ENCODE results near the gene TMEM163.
"Not testable (repeated sequence)": the region's sequence is repeated elsewhere in the genome, so short reads cannot be mapped to it uniquely, and the experiment has no call there.

The TMEM163 gene

DNA sequence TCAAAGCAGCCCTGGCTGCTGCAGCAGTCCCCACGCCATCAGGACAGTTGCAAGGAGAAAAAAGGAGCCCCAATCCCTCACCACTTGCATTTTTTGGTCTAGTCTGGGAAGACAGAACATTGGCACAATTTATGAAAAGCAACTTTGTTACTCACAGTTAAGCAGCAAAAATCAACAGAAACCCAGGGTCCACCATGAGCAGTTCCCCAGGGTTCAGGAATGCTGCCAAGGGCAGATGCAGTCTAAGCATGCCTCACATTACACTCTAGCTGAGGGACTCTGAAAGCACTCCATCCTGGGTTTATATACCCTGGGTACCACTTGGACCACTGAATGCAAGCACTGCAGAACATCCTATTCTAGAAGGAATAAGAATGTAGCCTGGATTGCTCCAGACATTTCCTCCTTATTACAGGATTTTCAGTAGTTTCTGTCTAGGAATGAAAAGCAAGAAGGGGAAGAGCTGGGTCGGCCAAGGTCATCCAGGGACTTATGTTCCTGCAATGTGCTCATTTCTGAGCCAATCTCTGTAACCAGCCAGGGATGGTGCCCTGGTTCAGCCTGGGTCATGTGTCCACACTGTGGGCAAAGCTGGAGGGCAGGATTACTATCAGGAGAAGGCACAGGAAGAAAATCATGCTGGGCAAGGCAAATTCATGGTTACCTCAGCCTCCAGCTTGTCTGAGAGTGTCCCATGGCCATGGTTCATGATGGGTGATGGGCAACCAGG is 19.5 kb upstream of the TMEM163 start:
- Histone ChIP-seq H3K36me3 (replicated peaks) (no peaks in the 10 kb centered on the region), H3K4me1 (no peaks in the 10 kb centered on the region), H3K27me3 (ENCODE audit: low read depth) (no peaks in the 10 kb centered on the region), H3K4me3 (no peak overlapping the region), H3K9me3 (no peaks in the 10 kb centered on the region)
- in situ Hi-C loops (cut with MboI; ENCODE audit: low sequenced_read_pairs), result no loop called here
- DNase-seq (ENCODE audit: low spot score in 2 of 2), result no peak

DNA sequence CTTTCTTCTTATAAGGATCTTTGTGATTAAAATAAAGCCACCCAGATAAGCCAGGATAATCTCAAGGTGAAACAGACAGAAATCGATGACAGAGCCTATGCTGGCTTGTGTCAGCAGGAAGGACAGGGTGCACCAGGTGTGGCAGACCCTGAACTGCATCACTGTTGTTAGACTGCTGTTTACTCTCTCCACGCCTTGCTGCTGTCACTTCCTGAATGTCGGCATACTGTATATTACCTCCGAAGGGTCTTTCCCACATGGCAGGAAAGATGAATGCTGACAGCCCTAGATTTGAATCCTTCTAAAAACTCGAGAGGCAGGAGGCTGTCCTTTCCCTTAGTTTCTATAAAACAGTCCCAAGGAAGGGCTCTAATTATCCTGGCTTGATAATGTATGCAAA is 18.9 kb upstream of the TMEM163 start:
- Histone ChIP-seq H3K9me3 (no peaks in the 10 kb centered on the region), H3K27me3 (ENCODE audit: low read depth) (no peaks in the 10 kb centered on the region), H3K4me3 (no peak overlapping the region), H3K36me3 (replicated peaks) (no peaks in the 10 kb centered on the region), H3K4me1 (no peaks in the 10 kb centered on the region)
- in situ Hi-C loops (cut with MboI; ENCODE audit: low sequenced_read_pairs), result no loop called here
- no peak for DNase-seq (ENCODE audit: low spot score in 2 of 2)

DNA sequence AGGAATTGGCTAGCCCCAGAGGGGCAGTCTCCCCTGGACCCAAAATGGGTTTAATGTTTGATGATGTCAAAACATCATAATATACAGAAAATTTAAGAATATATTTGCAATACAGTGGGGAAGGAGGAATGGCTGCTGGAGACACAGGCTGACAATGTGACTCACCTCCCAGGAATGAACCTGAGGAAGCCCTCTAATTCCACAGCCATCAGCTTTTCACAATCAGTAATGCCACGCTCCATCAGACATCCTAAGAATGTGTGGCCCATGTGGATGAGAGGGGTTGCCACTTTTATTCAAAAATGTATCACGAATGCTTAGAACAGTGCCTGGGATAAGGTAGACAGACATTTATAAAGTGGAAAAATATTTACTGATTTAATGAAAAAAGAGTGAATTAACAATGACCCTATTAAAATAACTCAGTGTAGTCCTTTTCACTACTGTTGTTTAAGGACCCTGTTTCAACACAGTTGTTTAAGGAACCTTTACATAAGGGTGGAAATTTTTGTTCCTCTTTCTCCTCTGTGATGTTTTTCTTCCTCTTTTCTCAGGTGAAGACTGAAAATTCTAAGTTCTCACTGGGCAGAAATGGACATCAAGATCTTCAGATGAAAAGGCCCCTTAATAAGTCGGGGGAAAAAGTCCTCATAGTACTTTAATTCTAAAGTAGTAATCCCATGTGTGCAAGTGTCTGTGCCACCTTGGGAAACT is 17.5 kb upstream of the TMEM163 start:
- Histone ChIP-seq H3K4me3 (no peak overlapping the region), H3K4me1 (no peaks in the 10 kb centered on the region), H3K36me3 (replicated peaks) (no peaks in the 10 kb centered on the region), H3K9me3 (no peaks in the 10 kb centered on the region), H3K27me3 (ENCODE audit: low read depth) (no peaks in the 10 kb centered on the region)
- in situ Hi-C loops (cut with MboI; ENCODE audit: low sequenced_read_pairs), result no loop called here
- DNase-seq (ENCODE audit: low spot score in 2 of 2), result no peak

DNA sequence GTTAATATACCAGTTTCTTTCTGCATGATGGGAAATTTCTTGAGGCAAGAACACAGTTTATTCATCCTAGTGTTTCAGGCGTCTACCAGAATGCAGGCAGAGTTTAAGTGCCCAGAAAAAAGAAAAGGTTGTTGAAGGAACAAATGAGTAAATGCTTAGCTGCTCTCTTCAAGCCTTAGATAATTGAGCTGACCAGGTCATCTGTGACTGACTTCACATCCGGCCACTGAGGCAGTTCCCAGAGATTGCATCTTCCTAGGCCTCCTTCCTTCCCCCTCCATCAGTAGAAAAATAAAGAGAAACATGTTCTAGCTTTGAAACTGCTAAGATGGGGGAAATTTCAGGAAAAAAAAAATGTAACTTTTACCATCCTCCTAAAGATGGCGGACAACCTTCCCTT is 9.4 kb upstream of the TMEM163 start:
- Histone ChIP-seq H3K4me1 (no peaks in the 10 kb centered on the region), H3K36me3 (replicated peaks) (no peaks in the 10 kb centered on the region), H3K4me3 (no peak overlapping the region), H3K27me3 (ENCODE audit: low read depth) (peaks cover 3% of the 10 kb centered on the region; the same call in 1 of the 2 replicates), H3K9me3 (no peaks in the 10 kb centered on the region)
- in situ Hi-C loops (cut with MboI; ENCODE audit: low sequenced_read_pairs), result no loop called here
- no peak for DNase-seq (ENCODE audit: low spot score in 2 of 2)

DNA sequence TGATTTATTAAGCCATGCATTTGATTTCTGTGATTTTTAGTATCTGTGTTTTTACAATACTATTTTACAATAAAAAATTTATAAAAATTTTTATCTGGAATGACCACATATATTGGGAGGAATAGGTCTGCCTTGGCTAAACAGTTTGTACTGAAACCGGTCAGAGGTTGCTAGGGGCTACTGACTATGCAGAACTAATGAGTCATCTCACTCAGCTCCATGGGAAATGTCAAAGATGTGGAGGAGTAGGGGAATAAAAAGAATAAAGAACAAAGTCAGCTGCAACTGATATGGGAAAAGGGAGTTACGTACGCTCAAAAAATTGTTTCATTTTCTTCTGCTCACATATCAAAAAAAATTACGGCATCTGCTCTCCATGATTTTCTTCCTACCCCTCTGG is 8.6 kb upstream of the TMEM163 start:
- DNase-seq (ENCODE audit: low spot score in 2 of 2), result no peak
- in situ Hi-C loops (cut with MboI; ENCODE audit: low sequenced_read_pairs), result no loop called here
- no peaks in the 10 kb centered on the region for H3K9me3 ChIP-seq
- peaks cover 6% of the 10 kb centered on the region for H3K27me3 ChIP-seq (ENCODE audit: low read depth)
- no peak overlapping the region for H3K4me3 ChIP-seq
- no peaks in the 10 kb centered on the region for H3K4me1 ChIP-seq
- no peaks in the 10 kb centered on the region for H3K36me3 ChIP-seq (replicated peaks)

DNA sequence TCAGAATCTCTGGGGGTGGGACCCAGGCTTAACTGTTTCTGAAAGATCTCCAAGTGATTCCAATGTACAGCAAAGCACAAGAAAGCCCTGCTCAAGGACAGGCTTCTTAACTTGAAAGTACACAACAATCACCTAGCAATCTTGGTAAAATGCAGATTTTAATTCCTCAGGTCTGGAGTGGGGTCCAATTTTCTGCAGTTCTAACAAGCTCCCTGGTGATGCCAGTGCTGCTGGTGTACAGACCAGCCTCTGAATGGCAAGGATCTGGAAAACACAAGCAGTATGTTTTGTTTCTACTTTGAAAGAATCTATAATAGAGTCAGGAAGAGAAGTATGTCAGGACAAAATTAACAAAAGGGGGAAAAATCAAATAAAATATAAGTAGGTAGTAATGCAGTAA is 7.8 kb upstream of the TMEM163 start:
- DNase-seq (ENCODE audit: low spot score in 2 of 2), result no peak
- Histone ChIP-seq H3K4me3 (no peak overlapping the region), H3K9me3 (no peaks in the 10 kb centered on the region), H3K4me1 (no peaks in the 10 kb centered on the region), H3K27me3 (ENCODE audit: low read depth) (peaks cover 11% of the 10 kb centered on the region), H3K36me3 (replicated peaks) (no peaks in the 10 kb centered on the region)
- in situ Hi-C loops (cut with MboI; ENCODE audit: low sequenced_read_pairs), result no loop called here

DNA sequence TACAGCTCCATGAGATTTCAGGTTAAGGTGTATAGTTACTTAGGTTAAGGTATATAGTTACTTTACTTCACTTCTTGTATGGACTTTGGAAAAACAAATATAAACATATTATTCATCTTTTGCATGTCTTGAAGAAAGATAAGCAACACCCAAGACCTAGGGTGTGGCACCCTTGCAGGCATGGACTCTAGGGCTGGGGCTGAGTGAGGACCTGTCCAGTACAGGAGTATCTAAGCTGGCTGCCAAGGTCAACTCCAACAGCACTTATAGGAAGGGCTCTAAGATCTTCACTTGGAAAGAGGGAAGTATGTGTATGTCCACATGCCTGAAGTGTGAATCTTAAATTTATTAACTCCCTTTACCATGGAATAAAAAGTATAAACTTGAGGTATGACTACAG is 7.1 kb upstream of the TMEM163 start:
- no peak for DNase-seq (ENCODE audit: low spot score in 2 of 2)
- in situ Hi-C loops (cut with MboI; ENCODE audit: low sequenced_read_pairs), result no loop called here
- H3K9me3 ChIP-seq, result no peaks in the 10 kb centered on the region
- H3K4me3 ChIP-seq, result no peak overlapping the region
- no peaks in the 10 kb centered on the region for H3K36me3 ChIP-seq (replicated peaks)
- H3K4me1 ChIP-seq, result no peaks in the 10 kb centered on the region
- H3K27me3 ChIP-seq (ENCODE audit: low read depth), result peaks cover 11% of the 10 kb centered on the region

DNA sequence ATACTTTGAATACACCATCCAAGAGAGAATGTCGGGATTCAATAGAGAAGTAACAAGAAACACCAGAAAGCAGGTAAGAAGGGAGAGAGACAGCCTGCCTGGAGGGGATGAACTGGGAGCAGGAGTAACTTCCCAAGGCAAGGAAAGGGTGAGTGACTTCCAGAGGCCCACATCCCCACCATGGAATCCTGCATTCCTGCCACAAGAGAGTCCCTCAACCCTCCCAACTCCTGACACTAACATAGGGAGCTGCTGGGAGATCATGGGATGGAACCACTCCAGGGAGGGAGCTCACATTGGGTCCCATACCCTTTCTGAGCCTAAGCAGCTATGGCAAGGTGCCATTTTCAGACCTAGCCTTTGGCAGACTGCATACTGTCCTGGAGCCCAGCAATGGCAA is 5.5 kb upstream of the TMEM163 start:
- Histone ChIP-seq H3K27me3 (ENCODE audit: low read depth) (peaks cover 23% of the 10 kb centered on the region), H3K36me3 (replicated peaks) (no peaks in the 10 kb centered on the region), H3K4me3 (no peak overlapping the region), H3K4me1 (no peaks in the 10 kb centered on the region), H3K9me3 (no peaks in the 10 kb centered on the region)
- in situ Hi-C loops (cut with MboI; ENCODE audit: low sequenced_read_pairs), result no loop called here
- DNase-seq (ENCODE audit: low spot score in 2 of 2), result no peak

DNA sequence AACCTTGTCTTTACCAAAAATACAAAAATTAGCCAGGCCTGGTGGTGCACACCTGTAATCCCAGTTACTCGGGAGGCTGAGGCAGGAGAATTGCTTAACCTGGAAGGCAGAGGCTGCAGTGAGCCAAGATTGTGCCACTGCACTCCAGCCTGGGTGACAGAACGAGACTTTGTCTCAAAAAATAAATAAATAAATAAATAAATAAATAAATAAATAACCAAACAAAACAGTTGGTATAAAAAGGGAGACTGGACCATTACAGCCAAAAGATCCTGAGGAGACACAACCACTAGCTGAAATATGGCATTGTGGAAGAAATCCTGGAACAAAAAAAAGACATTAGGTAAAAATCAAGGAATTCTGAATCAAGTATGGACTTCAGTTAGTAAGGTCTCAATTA is 4.9 kb upstream of the TMEM163 start:
- H3K4me3 ChIP-seq; in situ Hi-C loops (cut with MboI; ENCODE audit: low sequenced_read_pairs); H3K4me1 ChIP-seq; H3K36me3 ChIP-seq (replicated peaks); DNase-seq (ENCODE audit: low spot score in 2 of 2); H3K9me3 ChIP-seq: not testable (repeated sequence)
- H3K27me3 ChIP-seq (ENCODE audit: low read depth), result peaks cover 26% of the 10 kb centered on the region

DNA sequence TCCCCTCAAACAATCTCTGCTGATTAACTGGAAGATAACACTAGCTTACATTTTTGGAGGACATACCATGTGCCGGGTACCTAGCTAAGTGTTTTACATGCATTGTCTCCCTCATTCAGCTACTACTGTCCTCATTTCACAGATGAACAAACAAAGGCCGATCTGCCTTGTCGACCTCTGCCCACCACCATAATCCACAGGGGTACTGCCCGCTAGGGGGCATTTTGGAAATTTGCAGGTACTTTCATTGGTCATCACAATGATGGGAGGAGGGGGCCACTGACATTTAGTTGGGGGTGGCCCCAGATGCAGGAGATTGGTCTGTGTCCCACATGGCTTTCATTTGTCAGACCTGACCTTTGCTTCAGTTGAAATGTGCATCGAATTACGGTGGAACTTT is 3.9 kb upstream of the TMEM163 start:
- H3K36me3 ChIP-seq (replicated peaks), result no peaks in the 10 kb centered on the region
- no peaks in the 10 kb centered on the region for H3K9me3 ChIP-seq
- DNase-seq (ENCODE audit: low spot score in 2 of 2), result peak in 1 of 2 experiments; percentile 47
- no peaks in the 10 kb centered on the region for H3K4me1 ChIP-seq
- H3K4me3 ChIP-seq, result no peak overlapping the region
- in situ Hi-C loops (cut with MboI; ENCODE audit: low sequenced_read_pairs), result no loop called here
- peaks cover 33% of the 10 kb centered on the region for H3K27me3 ChIP-seq (ENCODE audit: low read depth)

DNA sequence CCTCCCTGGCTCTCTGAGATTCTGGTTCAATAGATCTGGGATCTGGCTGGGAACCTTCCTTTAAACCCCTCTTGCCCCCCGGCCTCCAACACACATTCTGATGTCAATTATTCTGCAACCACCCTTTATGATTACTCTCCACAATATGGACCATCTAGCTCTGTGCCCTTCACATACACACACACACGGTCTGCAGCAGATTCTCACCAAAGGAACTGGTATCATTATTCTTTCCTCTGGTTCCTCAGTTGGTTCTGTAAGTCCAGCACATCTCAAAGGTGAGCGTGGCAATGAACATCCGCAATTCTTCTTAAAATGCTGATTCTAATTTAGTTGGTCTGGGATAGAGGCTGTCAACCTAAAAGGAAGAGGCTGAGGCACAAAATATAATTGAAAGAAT is 2.8 kb upstream of the TMEM163 start:
- no peaks in the 10 kb centered on the region for H3K9me3 ChIP-seq
- DNase-seq (ENCODE audit: low spot score in 2 of 2), result no peak
- in situ Hi-C loops (cut with MboI; ENCODE audit: low sequenced_read_pairs), result no loop called here
- H3K36me3 ChIP-seq (replicated peaks), result no peaks in the 10 kb centered on the region
- peaks cover 43% of the 10 kb centered on the region for H3K27me3 ChIP-seq (ENCODE audit: low read depth)
- no peak overlapping the region for H3K4me3 ChIP-seq
- H3K4me1 ChIP-seq, result no peaks in the 10 kb centered on the region

DNA sequence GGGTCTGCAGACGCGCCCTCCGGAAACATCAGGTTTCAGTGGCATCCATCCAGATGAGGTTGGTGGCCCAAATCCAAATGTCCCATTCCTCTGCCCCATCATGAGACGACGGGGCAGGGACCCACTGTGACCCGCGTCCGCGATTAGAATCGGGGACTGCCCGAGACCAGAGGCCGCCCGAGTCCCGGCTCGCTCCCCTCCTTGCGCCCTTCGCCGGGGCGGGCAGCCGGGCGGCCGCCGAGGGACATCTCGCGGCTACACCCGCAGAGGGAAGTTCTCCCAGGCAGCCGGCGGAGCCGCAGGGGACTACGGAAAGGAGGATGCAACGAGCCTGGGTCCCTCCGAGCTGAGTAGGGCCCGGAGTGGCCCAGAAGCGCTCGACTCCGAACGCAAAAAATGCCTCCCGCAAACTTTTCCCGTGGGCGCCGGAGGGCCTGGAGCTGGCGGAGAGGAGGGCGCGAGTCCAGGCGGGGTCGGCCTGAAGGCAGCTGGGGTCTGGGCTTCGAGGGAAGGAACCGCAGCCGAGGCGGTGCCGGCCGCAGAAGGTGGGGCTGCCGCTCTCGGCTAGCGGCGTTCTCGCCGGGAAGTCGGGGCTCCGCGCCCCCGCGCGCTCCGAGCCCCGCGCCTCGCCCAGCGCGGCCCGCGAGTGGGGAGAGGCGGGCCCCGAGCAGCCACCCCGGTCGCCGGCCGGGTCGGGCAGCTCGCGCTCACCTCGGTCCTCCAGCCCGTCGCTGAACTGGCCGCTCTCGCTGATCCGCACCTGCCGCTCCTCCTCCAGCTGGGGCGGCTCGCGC is 580 bp downstream of the TMEM163 start:
- in situ Hi-C loops (cut with MboI; ENCODE audit: low sequenced_read_pairs), result no loop called here
- H3K4me3 ChIP-seq, result peak overlapping the region; percentile 19
- peak in 1 of 2 experiments; percentile 26 for DNase-seq (ENCODE audit: low spot score in 2 of 2)
- H3K27me3 ChIP-seq (ENCODE audit: low read depth), result peaks cover 69% of the 10 kb centered on the region
- H3K36me3 ChIP-seq (replicated peaks), result no peaks in the 10 kb centered on the region
- no peaks in the 10 kb centered on the region for H3K4me1 ChIP-seq
- H3K9me3 ChIP-seq, result no peaks in the 10 kb centered on the region

DNA sequence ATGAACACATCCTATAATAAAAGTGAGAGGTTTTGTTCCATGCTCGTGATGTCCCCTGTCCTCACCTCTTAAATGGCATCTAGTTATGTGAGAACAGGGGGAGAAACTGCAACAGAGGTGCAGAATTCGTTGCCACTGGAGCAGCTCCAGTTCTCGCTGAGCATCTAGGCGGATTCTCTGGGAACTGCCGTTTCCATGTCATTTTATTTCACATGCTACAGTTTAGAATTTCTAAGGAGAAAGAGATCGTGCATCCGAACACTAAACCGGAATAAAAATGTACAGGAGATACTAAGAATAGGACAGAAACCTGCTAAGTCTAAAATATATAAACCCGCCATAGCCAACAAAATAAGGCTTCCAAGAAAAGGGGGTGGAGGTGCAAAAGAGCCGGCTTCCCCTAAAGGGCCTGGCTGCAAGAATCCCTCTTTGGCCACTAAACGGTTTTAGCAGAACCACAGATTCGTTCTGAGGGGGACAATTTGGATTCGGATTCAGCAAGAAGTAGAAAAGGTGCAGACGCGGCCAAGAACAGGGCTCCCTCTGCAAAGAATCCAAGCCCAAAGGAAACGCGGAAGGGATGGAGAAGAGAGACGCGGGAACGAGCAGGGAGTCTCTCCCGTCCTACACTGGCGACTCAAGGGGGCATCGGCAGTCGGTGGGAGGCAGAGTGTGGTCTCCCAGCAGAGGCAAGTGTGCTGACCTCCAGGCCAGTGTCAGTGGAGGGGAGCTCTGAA is 1.3 kb downstream of the TMEM163 start:
- H3K4me1 ChIP-seq, result no peaks in the 10 kb centered on the region
- H3K4me3 ChIP-seq, result no peak overlapping the region
- peaks cover 70% of the 10 kb centered on the region for H3K27me3 ChIP-seq (ENCODE audit: low read depth)
- no peaks in the 10 kb centered on the region for H3K36me3 ChIP-seq (replicated peaks)
- no peaks in the 10 kb centered on the region for H3K9me3 ChIP-seq
- in situ Hi-C loops (cut with MboI; ENCODE audit: low sequenced_read_pairs), result no loop called here
- no peak for DNase-seq (ENCODE audit: low spot score in 2 of 2)
